ENCODE measurements around the gene SLC12A3.

SLC12A3 gene

GRCh38 chr16:56953006-56953405 is 88.0 kb downstream of the SLC12A3 start:
- Histone ChIP-seq H3K36me3 (ENCODE audit: control insufficient read depth in 1 of 2, insufficient read depth in 2 of 2, low read length in 2 of 2) (no peaks in the 10 kb centered on the region), H3K27me3 (ENCODE audit: low read depth, low read length) (no peaks in the 10 kb centered on the region), H3K27ac (ENCODE audit: low read length) (no peak overlapping the region), H3K9me3 (ENCODE audit: control insufficient read depth in 1 of 2, low read length in 2 of 2) (no peaks in the 10 kb centered on the region), H3K4me1 (ENCODE audit: control insufficient read depth in 1 of 2, insufficient read depth in 2 of 2, low read length in 2 of 2) (no peaks in the 10 kb centered on the region), H3K4me3 (ENCODE audit: low read depth in 1 of 2, low read length in 2 of 2) (no peak overlapping the region)

GRCh38 chr16:56956076-56956475 is 91.1 kb downstream of the SLC12A3 start:
- Histone ChIP-seq H3K4me1 (ENCODE audit: control insufficient read depth in 1 of 2, insufficient read depth in 2 of 2, low read length in 2 of 2) (peaks cover 0 to 6% of the 10 kb centered on the region in 2 donors), H3K27me3 (ENCODE audit: low read depth, low read length) (no peaks in the 10 kb centered on the region), H3K36me3 (ENCODE audit: control insufficient read depth in 1 of 2, insufficient read depth in 2 of 2, low read length in 2 of 2) (no peaks in the 10 kb centered on the region), H3K4me3 (ENCODE audit: low read depth in 1 of 2, low read length in 2 of 2) (no peak overlapping the region), H3K9me3 (ENCODE audit: control insufficient read depth in 1 of 2, low read length in 2 of 2) (no peaks in the 10 kb centered on the region), H3K27ac (ENCODE audit: low read length) (no peak overlapping the region)

GRCh38 chr16:56956756-56957155 is 91.7 kb downstream of the SLC12A3 start:
- Histone ChIP-seq H3K36me3 (ENCODE audit: control insufficient read depth in 1 of 2, insufficient read depth in 2 of 2, low read length in 2 of 2) (no peaks in the 10 kb centered on the region), H3K27ac (ENCODE audit: low read length) (no peak overlapping the region), H3K27me3 (ENCODE audit: low read depth, low read length) (no peaks in the 10 kb centered on the region), H3K4me1 (ENCODE audit: control insufficient read depth in 1 of 2, insufficient read depth in 2 of 2, low read length in 2 of 2) (peaks cover 0 to 10% of the 10 kb centered on the region in 2 donors), H3K4me3 (ENCODE audit: low read depth in 1 of 2, low read length in 2 of 2) (no peak overlapping the region), H3K9me3 (ENCODE audit: control insufficient read depth in 1 of 2, low read length in 2 of 2) (no peaks in the 10 kb centered on the region)

GRCh38 chr16:56960681-56961281 is 95.8 kb downstream of the SLC12A3 start:
- Histone ChIP-seq H3K9me3 (ENCODE audit: control insufficient read depth in 1 of 2, low read length in 2 of 2) (no peaks in the 10 kb centered on the region), H3K4me1 (ENCODE audit: control insufficient read depth in 1 of 2, insufficient read depth in 2 of 2, low read length in 2 of 2) (peaks cover 0 to 18% of the 10 kb centered on the region in 2 donors), H3K4me3 (ENCODE audit: low read depth in 1 of 2, low read length in 2 of 2) (no peak overlapping the region), H3K36me3 (ENCODE audit: control insufficient read depth in 1 of 2, insufficient read depth in 2 of 2, low read length in 2 of 2) (no peaks in the 10 kb centered on the region), H3K27me3 (ENCODE audit: low read depth, low read length) (no peaks in the 10 kb centered on the region), H3K27ac (ENCODE audit: low read length) (no peak overlapping the region)

GRCh38 chr16:56961386-56961785 is 96.4 kb downstream of the SLC12A3 start:
- H3K4me1 ChIP-seq (ENCODE audit: control insufficient read depth in 1 of 2, insufficient read depth in 2 of 2, low read length in 2 of 2) = peaks cover 0 to 23% of the 10 kb centered on the region in 2 donors
- no peak overlapping the region for H3K27ac ChIP-seq (ENCODE audit: low read length)
- H3K9me3 ChIP-seq (ENCODE audit: control insufficient read depth in 1 of 2, low read length in 2 of 2) = no peaks in the 10 kb centered on the region
- H3K4me3 ChIP-seq (ENCODE audit: low read depth in 1 of 2, low read length in 2 of 2) = no peak overlapping the region
- no peaks in the 10 kb centered on the region for H3K27me3 ChIP-seq (ENCODE audit: low read depth, low read length)
- H3K36me3 ChIP-seq (ENCODE audit: control insufficient read depth in 1 of 2, insufficient read depth in 2 of 2, low read length in 2 of 2) = no peaks in the 10 kb centered on the region

- no peak within 1 kb of the TSS for H3K27ac ChIP-seq (ENCODE audit: low read length)
Observed at GRCh38 chr16:56961851-56962281, 96.9 kb downstream of the SLC12A3 start, which contains the start of gene CETP. Gene CETP (plus strand): TSS chr16:56961950. CDS start chr16:56961980, 30 bp downstream.

GRCh38 chr16:56964243-56965148 is 99.5 kb downstream of the SLC12A3 start:
- Histone ChIP-seq H3K27ac (ENCODE audit: low read length) (no peak overlapping the region), H3K36me3 (ENCODE audit: control insufficient read depth in 1 of 2, insufficient read depth in 2 of 2, low read length in 2 of 2) (no peaks in the 10 kb centered on the region), H3K4me3 (ENCODE audit: low read depth in 1 of 2, low read length in 2 of 2) (no peak overlapping the region), H3K9me3 (ENCODE audit: control insufficient read depth in 1 of 2, low read length in 2 of 2) (no peaks in the 10 kb centered on the region), H3K27me3 (ENCODE audit: low read depth, low read length) (no peaks in the 10 kb centered on the region), H3K4me1 (ENCODE audit: control insufficient read depth in 1 of 2, insufficient read depth in 2 of 2, low read length in 2 of 2) (peaks cover 0 to 23% of the 10 kb centered on the region in 2 donors)

More at GRCh38 chr16:56961851-56962281, 96.9 kb downstream of the SLC12A3 start, which contains the start of gene CETP:
- no peak within 1 kb of the TSS for H3K4me3 ChIP-seq (ENCODE audit: low read depth in 1 of 2, low read length in 2 of 2)
- no peaks in the 10 kb centered on the region for H3K36me3 ChIP-seq (ENCODE audit: control insufficient read depth in 1 of 2, insufficient read depth in 2 of 2, low read length in 2 of 2)
- no peaks in the 10 kb centered on the region for H3K9me3 ChIP-seq (ENCODE audit: control insufficient read depth in 1 of 2, low read length in 2 of 2)
- peaks cover 0 to 23% of the 10 kb centered on the region in 2 donors for H3K4me1 ChIP-seq (ENCODE audit: control insufficient read depth in 1 of 2, insufficient read depth in 2 of 2, low read length in 2 of 2)
- no peaks in the 10 kb centered on the region for H3K27me3 ChIP-seq (ENCODE audit: low read depth, low read length)
